ENCODE results near the gene PRDM16.

PRDM16 gene

DNA sequence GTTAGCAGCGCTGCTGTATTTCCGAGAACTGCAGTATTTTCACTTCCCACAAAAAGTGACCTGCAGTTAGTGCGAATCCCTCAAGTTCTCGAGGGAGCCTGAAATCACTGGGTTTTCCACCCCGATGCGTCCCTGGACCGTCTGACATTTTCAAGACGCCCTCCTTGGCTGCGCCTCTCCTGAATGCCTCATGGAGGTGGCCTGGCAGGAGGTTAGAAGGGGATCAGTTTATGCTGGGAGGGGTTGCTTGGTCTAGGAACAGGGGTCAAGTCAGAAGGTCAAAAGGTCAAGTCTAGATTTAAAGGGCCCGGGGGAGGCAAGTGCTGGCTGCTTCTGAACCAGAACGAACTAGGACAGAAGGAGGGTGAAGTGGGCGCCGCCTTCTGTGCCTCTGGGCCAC, 176.8 kb downstream of the PRDM16 start:
- no peak overlapping the region for H3K27ac Mint-ChIP-seq
- ATAC-seq (replicated peaks) (no peak), DNase-seq (no peak)
- H3K4me3 Mint-ChIP-seq, result no peak overlapping the region
- H3K4me1 Mint-ChIP-seq (ENCODE audit: low read depth in 2 of 2), result no peaks in the 10 kb centered on the region
- H3K9me3 Mint-ChIP-seq, result no peaks in the 10 kb centered on the region
- H3K36me3 Mint-ChIP-seq (ENCODE audit: insufficient read depth), result no peaks in the 10 kb centered on the region
- peaks cover 11 to 32% of the 10 kb centered on the region in 2 donors for H3K27me3 Mint-ChIP-seq

DNA sequence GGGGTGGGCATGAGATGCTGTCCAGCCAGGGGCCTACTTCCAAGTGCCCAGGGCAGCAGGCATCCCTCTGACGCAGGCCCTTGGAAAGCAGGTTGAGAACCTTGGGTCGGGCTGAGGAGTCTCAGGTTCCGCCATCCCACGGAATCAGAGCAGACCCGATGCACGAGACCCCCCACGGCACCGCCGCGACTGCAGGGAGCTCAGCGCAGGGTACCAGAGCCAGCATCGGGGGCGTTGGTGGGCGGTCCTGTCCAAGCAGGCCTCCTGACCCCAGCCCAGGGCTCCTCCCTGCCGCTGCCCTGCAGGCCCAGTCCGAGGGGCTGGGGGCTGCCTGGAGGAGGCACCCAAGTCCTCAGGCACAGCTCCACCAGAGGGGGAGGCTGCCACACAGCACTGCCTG, 177.2 kb downstream of the PRDM16 start:
- H3K27ac Mint-ChIP-seq, result no peak overlapping the region
- DNase-seq, result no peak
- H3K4me1 Mint-ChIP-seq (ENCODE audit: low read depth in 2 of 2), result no peaks in the 10 kb centered on the region
- H3K9me3 Mint-ChIP-seq, result no peaks in the 10 kb centered on the region
- H3K27me3 Mint-ChIP-seq, result peaks cover 11 to 34% of the 10 kb centered on the region in 2 donors
- ATAC-seq (replicated peaks), result no peak
- no peak overlapping the region for H3K4me3 Mint-ChIP-seq
- H3K36me3 Mint-ChIP-seq (ENCODE audit: insufficient read depth), result no peaks in the 10 kb centered on the region

DNA sequence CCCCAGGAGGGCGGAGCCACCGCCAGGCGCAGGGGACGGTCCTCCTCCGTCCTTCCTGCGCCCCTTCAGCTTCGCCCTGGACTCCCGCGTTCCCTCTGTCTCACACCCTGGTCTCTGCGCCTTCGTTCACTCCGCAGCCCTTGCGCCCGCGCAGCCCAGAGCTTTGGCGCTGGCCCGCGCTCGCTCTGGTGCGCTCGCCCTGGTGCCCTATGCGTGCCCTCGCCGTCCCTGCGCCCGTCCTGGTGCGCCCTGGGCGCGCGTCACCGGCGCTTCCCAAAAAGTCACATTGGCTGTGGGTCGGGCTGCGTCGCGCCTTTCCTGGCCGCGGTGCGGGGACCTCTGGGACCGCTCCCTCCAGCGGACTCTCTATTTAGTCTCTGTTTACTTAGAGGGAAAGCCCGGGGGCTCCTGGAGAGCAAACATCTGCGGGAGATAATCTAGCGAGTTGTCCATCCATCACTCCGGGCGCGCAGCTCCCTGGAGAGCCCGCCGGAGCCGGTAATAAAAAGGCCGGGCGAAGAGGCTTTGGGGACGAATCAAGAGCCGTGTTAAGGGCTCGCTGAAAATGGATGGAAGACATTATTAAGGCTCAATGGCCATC, 178.6 kb downstream of the PRDM16 start:
- H3K4me3 Mint-ChIP-seq, result no peak overlapping the region
- no peak for ATAC-seq (replicated peaks)

DNA sequence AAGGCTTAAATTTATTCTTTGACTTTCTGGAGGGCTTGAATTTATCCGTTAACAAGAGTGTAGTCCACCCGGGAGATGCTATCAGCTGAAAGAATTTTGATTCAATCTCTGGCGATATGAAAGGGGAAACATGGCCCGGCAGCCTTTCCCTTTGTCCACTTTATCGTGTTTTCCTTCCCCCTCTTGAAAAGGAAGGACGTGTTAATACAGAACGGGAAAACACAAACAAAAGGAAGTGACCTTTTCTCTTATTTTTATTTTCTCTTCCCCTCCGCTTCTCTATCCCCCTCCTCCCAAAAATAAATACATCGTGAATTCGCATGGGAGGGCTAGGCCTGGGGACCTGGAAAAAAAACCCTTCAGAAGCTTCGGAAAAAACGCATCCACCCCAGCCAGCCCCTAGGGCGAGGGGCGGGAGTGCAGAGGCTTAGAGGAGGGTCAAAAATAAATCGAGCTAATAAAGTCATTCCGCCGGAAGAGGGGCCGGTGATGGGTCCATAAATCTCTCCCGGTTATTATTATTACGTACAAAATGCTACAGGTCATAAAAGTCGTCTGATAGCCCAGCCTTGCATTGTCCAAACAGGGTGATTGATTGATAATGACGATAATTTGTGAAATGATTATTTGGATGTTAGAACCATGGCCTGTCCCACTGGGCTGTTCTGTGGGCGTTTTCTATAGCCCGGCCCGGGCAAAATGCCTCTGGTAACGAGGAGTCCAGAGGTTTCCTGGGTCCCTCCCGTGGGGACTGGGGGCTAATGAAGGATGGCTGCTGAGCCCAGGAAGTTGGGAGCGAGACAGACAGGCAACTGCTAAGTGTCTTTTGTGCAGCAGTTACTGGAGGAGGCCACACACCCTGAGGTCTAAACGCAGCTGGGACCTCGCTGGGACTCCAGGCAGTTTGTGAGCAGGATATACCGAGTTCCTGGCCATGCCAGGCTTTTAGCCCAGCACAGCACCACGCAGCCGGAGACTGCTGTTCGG, 179.4 kb downstream of the PRDM16 start:
- Mint-ChIP-seq H3K4me1 (ENCODE audit: low read depth in 2 of 2) (no peaks in the 10 kb centered on the region), H3K27me3 (peaks cover 11 to 44% of the 10 kb centered on the region in 2 donors), H3K36me3 (ENCODE audit: insufficient read depth) (peaks cover 5% of the 10 kb centered on the region), H3K9me3 (no peaks in the 10 kb centered on the region), H3K27ac (no peak overlapping the region), H3K4me3 (no peak overlapping the region)
- ATAC-seq (replicated peaks) (no peak), DNase-seq (no peak)

More for the DNA sequence above, 178.6 kb downstream of the PRDM16 start:
- no peak for DNase-seq
- Mint-ChIP-seq H3K27ac (no peak overlapping the region), H3K27me3 (peaks cover 11 to 44% of the 10 kb centered on the region in 2 donors), H3K9me3 (no peaks in the 10 kb centered on the region), H3K4me1 (ENCODE audit: low read depth in 2 of 2) (no peaks in the 10 kb centered on the region), H3K36me3 (ENCODE audit: insufficient read depth) (peaks cover 5% of the 10 kb centered on the region)

DNA sequence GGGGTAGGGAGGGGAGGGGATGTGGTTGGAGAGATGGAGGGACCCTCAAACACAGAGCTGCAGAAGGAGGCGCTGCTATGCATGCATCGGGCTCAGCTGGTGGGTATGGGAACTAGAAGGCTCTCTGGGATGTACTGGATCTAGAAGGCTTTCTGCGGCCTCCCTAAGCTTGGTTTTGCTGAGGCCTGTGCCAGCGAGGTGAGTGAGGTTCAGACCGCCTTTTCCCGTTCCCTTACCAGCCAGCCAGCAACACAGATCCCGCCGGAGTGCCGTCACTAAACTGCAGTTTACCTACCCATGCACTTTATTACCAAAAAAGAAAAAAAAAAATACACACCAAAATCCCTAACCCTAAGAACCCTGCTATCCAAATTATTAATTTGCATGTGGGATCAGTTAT, 180.2 kb downstream of the PRDM16 start:
- Mint-ChIP-seq H3K4me1 (ENCODE audit: low read depth in 2 of 2) (no peaks in the 10 kb centered on the region), H3K27me3 (peaks cover 11 to 44% of the 10 kb centered on the region in 2 donors), H3K9me3 (no peaks in the 10 kb centered on the region), H3K36me3 (ENCODE audit: insufficient read depth) (peaks cover 5% of the 10 kb centered on the region), H3K27ac (no peak overlapping the region), H3K4me3 (no peak overlapping the region)
- DNase-seq (no peak), ATAC-seq (replicated peaks) (no peak)

DNA sequence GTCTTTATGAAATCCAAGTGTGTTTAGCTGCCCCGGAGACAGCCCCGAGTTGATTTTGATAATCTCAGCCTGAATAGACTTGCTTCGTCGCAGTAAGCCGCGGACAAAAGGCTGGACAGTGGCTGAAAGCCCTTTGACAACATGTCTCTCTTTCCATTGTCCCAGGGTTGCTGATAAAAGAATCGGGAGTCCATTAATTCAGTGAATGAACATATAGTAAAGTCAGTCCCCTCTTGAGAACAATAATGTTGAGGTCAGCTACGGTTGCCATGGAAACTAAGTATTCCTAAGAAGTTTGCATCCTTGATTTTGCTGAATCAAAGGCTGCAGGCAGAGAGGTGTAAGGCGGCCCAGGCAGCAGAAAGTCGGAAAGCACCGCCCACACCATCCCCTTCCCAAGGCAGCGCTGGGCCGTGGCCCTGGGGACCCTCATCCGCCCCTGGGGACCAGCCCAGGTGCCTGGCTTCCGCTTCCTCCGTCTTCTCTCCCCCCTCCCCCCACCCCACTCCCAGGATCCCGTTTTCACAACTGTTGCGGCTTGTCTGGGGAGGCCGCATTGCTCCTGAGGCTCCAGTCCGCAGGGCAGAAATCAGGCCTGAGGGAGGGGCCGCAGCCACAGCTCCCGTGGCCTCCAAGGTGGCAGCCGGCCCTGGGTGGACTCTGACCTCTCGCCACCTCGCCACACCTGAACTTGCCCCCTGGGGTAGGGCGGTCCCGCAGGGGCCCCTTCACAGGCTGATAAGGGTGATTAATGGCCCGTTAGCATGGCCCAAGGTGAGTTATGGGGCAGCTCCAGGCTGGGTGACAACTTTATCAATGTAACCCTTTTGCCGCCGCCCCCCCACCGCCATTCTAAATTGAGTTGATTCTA, 180.9 kb downstream of the PRDM16 start:
- peaks cover 5% of the 10 kb centered on the region for H3K36me3 Mint-ChIP-seq (ENCODE audit: insufficient read depth)
- H3K4me3 Mint-ChIP-seq, result no peak overlapping the region
- peaks cover 11 to 44% of the 10 kb centered on the region in 2 donors for H3K27me3 Mint-ChIP-seq

DNA sequence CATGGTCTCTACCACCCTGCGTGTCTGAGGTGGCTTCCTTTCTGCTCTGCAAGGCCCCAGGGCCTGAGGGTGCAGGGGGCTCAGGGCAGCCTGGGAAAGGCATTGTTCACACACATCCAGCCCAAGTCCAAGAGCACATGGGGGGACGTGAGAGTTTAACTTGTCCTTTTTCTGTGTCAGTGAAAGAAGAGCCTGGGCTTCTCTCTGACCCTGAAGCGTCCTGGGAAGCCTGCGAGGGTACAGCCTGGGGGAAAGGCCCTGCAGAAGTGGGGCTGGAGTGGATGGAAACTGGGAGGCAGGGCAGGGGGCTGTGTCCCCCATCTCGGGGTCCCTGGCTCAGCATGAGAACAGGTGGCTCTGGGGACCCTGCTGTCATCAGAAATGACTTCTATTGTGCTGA, 181.6 kb downstream of the PRDM16 start:
- no peak overlapping the region for H3K27ac Mint-ChIP-seq
- peaks cover 5% of the 10 kb centered on the region for H3K36me3 Mint-ChIP-seq (ENCODE audit: insufficient read depth)
- H3K4me3 Mint-ChIP-seq, result no peak overlapping the region
- H3K4me1 Mint-ChIP-seq (ENCODE audit: low read depth in 2 of 2), result no peaks in the 10 kb centered on the region
- no peak for DNase-seq
- H3K27me3 Mint-ChIP-seq, result peaks cover 11 to 44% of the 10 kb centered on the region in 2 donors
- ATAC-seq (replicated peaks), result no peak
- no peaks in the 10 kb centered on the region for H3K9me3 Mint-ChIP-seq

More for the DNA sequence above, 180.9 kb downstream of the PRDM16 start:
- Mint-ChIP-seq H3K27ac (no peak overlapping the region), H3K4me1 (ENCODE audit: low read depth in 2 of 2) (no peaks in the 10 kb centered on the region), H3K9me3 (no peaks in the 10 kb centered on the region)
- no peak for ATAC-seq (replicated peaks)
- DNase-seq, result no peak

DNA sequence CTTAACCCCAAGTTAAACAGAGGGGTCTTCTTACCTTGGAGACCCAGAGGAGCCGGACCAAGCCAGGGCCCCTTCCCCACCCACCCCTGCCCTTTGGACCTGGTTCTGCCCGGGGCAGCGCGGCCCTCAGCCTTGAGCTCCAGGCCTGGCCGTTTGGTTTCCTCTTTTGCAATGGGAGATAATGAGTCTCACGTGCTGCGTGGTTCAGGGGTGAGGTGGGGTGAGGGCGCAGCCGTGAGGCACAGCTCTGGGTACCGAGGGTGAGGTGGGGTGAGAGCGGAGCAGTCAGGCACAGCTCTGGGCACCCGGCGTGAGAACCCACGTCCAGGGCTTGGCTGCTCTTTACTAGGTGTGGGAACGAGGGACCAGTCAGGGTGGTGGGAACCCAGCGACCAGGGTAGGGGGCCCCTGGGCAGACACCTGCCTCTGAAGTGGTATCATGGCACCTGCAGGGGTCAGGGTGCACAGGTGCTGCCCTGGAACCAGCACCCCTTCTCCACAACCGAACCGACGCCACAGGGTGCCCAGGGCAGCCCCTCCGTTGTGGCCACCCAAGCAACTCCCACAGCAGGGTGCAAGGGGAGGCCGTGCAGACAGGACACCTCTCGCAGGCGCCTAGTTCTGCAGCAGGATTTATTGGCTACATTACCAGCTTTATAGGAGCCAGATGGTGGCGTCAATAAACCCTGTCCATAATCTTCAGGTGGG, 182.2 kb downstream of the PRDM16 start:
- no peak overlapping the region for H3K27ac Mint-ChIP-seq
- H3K4me3 Mint-ChIP-seq, result no peak overlapping the region
- peaks cover 5% of the 10 kb centered on the region for H3K36me3 Mint-ChIP-seq (ENCODE audit: insufficient read depth)
- DNase-seq (no peak), ATAC-seq (replicated peaks) (no peak)
- no peaks in the 10 kb centered on the region for H3K4me1 Mint-ChIP-seq (ENCODE audit: low read depth in 2 of 2)
- peaks cover 11 to 44% of the 10 kb centered on the region in 2 donors for H3K27me3 Mint-ChIP-seq
- no peaks in the 10 kb centered on the region for H3K9me3 Mint-ChIP-seq

DNA sequence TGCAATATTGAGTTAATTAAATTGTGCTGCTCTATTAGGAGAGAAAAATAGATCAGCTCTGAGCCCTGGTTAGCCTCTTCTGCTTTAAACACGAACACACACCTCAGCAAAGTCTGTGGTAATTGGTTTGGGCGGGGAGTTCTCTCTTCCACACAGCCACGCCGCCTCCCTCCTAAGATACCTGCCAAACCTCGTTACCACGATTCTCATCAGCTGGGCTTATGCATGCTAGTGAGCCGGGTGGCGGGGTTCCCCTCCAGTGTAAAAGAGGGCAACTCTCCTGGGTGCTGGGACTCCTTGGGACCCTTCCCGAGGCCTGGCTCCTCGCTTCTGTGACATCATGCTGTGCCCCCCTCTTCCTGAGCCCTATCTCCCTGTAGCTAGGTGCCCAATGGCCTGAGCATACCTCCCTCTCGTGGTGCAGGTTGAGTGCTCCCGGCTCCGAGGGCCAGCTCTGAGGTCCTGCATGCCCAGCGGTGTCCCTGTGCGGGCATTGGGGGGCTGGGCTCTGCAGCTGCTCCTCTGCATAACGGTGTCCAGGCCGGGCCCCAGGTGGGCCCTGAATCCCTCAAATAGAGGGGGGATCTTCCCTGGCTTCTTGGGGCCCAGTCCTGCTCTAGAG, 182.9 kb downstream of the PRDM16 start:
- no peak for ATAC-seq (replicated peaks)
- no peak overlapping the region for H3K4me3 Mint-ChIP-seq
- no peaks in the 10 kb centered on the region for H3K4me1 Mint-ChIP-seq (ENCODE audit: low read depth in 2 of 2)
- peaks cover 5% of the 10 kb centered on the region for H3K36me3 Mint-ChIP-seq (ENCODE audit: insufficient read depth)
- no peak for DNase-seq
- peaks cover 11 to 40% of the 10 kb centered on the region in 2 donors for H3K27me3 Mint-ChIP-seq
- no peaks in the 10 kb centered on the region for H3K9me3 Mint-ChIP-seq
- H3K27ac Mint-ChIP-seq, result no peak overlapping the region

DNA sequence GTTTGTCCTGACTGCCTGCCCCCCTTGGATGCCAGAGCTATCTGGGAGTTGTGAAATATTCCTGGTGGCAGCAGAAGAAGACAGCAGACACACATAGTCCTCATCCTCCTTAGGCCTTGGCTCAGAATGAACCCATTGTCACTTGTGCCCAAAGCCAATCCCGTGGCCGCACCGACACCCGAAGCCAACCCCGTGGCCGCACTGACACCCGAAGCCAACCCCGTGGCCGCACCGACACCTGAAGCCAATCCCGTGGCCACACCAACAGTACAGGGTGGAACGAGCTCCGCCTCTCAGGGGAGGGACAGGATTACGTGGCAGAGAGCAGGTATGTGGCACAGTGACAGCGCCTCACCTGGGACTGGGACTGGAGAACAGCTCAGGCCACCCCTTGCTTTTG, 186.7 kb downstream of the PRDM16 start:
- ATAC-seq (replicated peaks) (no peak), DNase-seq (no peak)
- Mint-ChIP-seq H3K27me3 (peaks cover 0 to 27% of the 10 kb centered on the region in 2 donors), H3K9me3 (peaks cover 0 to 7% of the 10 kb centered on the region in 2 donors), H3K4me3 (no peak overlapping the region), H3K4me1 (ENCODE audit: low read depth in 2 of 2) (no peaks in the 10 kb centered on the region), H3K36me3 (ENCODE audit: insufficient read depth) (peaks cover 5% of the 10 kb centered on the region), H3K27ac (no peak overlapping the region)

DNA sequence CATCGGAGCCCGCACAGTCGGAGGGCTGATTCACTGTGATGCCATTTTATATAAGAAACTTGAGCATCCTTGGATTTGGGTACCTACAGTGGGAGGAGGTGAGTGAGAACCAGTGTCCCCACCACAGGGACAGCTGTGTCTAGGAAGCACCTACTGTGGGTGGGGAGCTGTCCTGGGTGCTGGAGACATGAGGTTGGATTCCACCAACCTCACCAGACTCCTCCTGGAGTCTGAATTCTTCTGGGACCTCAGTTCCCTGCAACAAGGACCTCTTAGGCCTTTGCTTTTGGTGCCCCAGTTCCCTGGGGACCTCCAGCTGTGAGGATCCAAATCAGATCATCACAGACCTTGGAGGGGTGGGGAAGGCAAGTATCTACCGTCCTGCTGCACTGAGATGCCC, 188.8 kb downstream of the PRDM16 start:
- Mint-ChIP-seq H3K4me3 (no peak overlapping the region), H3K36me3 (ENCODE audit: insufficient read depth) (no peaks in the 10 kb centered on the region), H3K27me3 (peaks cover 0 to 15% of the 10 kb centered on the region in 2 donors), H3K27ac (no peak overlapping the region), H3K9me3 (peaks cover 0 to 8% of the 10 kb centered on the region in 2 donors), H3K4me1 (ENCODE audit: low read depth in 2 of 2) (no peaks in the 10 kb centered on the region)
- DNase-seq (no peak), ATAC-seq (replicated peaks) (no peak)

DNA sequence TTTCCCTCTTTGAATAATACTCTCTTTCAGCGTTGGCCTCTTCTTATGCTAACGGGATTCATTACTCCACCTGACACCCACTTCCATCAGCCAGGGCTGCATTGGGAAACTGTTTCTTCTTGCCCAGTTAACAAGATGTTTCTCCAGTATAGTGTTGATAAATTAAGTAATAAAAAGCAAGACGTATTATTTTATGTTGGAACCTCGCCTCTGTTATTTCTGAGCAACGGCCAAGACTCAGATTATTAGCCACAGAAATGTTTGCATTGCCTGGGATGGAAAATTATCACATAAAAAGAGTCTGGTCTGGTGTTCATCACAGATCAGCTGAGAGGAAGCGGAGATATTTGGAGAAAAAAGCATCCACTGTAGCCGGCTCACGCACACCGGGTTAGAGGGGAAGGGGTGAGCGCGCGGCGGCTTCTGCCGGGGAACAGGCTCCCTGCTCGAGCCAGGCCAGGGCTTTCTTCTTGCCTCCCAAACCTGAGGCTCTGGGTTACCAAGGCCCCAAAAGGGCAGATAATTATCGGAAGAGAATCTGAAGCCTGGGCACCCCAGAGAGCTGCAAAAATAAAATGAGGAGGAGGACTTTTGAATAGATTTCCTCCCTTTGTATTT, 189.5 kb downstream of the PRDM16 start:
- no peaks in the 10 kb centered on the region for H3K36me3 Mint-ChIP-seq (ENCODE audit: insufficient read depth)
- peaks cover 0 to 8% of the 10 kb centered on the region in 2 donors for H3K9me3 Mint-ChIP-seq
- no peak overlapping the region for H3K4me3 Mint-ChIP-seq
- no peak overlapping the region for H3K27ac Mint-ChIP-seq
- ATAC-seq (replicated peaks), result no peak
- H3K4me1 Mint-ChIP-seq (ENCODE audit: low read depth in 2 of 2), result no peaks in the 10 kb centered on the region
- no peak for DNase-seq
- H3K27me3 Mint-ChIP-seq, result peaks cover 0 to 15% of the 10 kb centered on the region in 2 donors
